Measurements from ENCODE around the gene ITSN1. TPM values are rescaled to one million over a fixed set of nuclear protein-coding genes. Genes with fewer than 3 reads are reported as not detected.
A peak's percentile ranks its signal among the peaks of the same experiment; 100 is the strongest.

The ITSN1 gene
- total and polyA plus RNA-seq, 7 donors: 10.8 to 45.4 (median 35.7) TPM

DNA sequence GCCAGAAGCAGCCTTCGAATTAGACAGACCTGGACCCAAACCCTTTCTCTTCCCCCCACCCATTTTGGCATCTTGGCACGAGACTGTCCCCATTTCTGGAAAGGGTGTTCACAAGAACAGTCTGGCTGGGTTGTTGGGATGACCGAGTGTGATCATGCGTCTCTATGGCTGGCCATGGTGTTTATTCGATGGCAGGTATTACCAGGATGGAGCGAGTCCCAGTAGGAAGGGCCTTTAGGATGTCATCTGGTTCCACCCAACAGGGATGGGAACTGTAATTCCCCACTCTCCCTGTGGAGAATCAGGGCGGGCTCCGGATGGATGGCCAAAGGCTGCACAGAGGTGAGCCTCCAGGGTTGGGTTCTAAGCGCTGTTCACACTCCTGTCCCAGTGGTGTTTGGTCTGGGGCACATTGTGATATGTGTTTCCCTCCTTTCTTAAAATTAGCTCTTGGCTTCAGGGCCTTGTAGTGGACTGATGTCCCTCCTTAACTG, 306.7 kb downstream of the ITSN1 start:
- Histone ChIP-seq H3K27ac (peak overlapping the region; percentile 82 to 94 (median 88)), H3K36me3 (no peaks in the 10 kb centered on the region), H3K9me3 (no peaks in the 10 kb centered on the region), H3K4me3 (no peak overlapping the region), H3K4me1 (peaks cover 0 to 28% (median 23%) of the 10 kb centered on the region in 4 donors), H3K27me3 (no peaks in the 10 kb centered on the region)
- intact Hi-C loops (cut with DNase I): loop anchor here (2.0 to 5.0 kb wide), 2 partner anchors 124 to 178 kb away; partner anchors contain the start of genes MRPS6 and SLC5A3
- WGBS, 2 donors: 85 to 87% methylated on average over 9 of the region's 9 CpGs
- no peak for TF ChIP-seq POLR2AphosphoS5 (IDR thresholded peaks at IDR 0.05)
- TF ChIP-seq, protein P1, sequence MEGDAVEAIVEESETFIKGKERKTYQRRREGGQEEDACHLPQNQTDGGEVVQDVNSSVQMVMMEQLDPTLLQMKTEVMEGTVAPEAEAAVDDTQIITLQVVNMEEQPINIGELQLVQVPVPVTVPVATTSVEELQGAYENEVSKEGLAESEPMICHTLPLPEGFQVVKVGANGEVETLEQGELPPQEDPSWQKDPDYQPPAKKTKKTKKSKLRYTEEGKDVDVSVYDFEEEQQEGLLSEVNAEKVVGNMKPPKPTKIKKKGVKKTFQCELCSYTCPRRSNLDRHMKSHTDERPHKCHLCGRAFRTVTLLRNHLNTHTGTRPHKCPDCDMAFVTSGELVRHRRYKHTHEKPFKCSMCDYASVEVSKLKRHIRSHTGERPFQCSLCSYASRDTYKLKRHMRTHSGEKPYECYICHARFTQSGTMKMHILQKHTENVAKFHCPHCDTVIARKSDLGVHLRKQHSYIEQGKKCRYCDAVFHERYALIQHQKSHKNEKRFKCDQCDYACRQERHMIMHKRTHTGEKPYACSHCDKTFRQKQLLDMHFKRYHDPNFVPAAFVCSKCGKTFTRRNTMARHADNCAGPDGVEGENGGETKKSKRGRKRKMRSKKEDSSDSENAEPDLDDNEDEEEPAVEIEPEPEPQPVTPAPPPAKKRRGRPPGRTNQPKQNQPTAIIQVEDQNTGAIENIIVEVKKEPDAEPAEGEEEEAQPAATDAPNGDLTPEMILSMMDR (IDR thresholded peaks at IDR 0.05): no peak
- TF ChIP-seq EP300 (IDR thresholded peaks at IDR 0.05): no peak
- no peak for DNase-seq

Other genes with a start within 250 kb of the ITSN1 start
- gene IFNGR2, start 239.1 kb upstream of the ITSN1 start, total RNA-seq: 10 to 100 TPM; 34.9 to 65.8 (median 38.5) TPM
- 100 to 1,000 TPM in 2 of 3 donors, 10 to 100 TPM in 1; 72.1 to 178 (median 135) TPM for gene IFNGR2, start 239.1 kb upstream of the ITSN1 start, polyA plus RNA-seq
- gene TMEM50B, start 162.5 kb upstream of the ITSN1 start, total RNA-seq: 100 to 1,000 TPM in 2 of 4 donors, 10 to 100 TPM in 2; 63.3 to 106 (median 85.1) TPM
- gene TMEM50B, start 162.5 kb upstream of the ITSN1 start, polyA plus RNA-seq: 10 to 100 TPM in 1 of 3 donors, 1 to 10 TPM in 2; 9.0 to 41.8 (median 9.6) TPM
- gene DNAJC28, start 150.8 kb upstream of the ITSN1 start, total RNA-seq: 1 to 10 TPM; 2.0 to 3.0 (median 2.6) TPM
- 1 to 10 TPM; 1.6 to 3.7 (median 2.4) TPM for gene DNAJC28, start 150.8 kb upstream of the ITSN1 start, polyA plus RNA-seq
- 10 to 100 TPM; 53.2 to 78.5 (median 66.8) TPM for gene GART, start 100.4 kb upstream of the ITSN1 start, total RNA-seq
- 10 to 100 TPM; 10.8 to 36.4 (median 21.3) TPM for gene GART, start 100.4 kb upstream of the ITSN1 start, polyA plus RNA-seq
- gene SON, start 99.5 kb upstream of the ITSN1 start, total RNA-seq: 100 to 1,000 TPM; 177 to 244 (median 190) TPM
- 10 to 100 TPM; 24.0 to 95.5 (median 33.0) TPM for gene SON, start 99.5 kb upstream of the ITSN1 start, polyA plus RNA-seq
- 1 to 10 TPM; 4.6 to 7.2 (median 5.9) TPM for gene DONSON, start 53.8 kb upstream of the ITSN1 start, total RNA-seq
- gene DONSON, start 53.8 kb upstream of the ITSN1 start, polyA plus RNA-seq: 10 to 100 TPM in 2 of 3 donors, 1 to 10 TPM in 1; 6.0 to 13.4 (median 12.1) TPM
- gene CRYZL1, start 760 bp upstream of the ITSN1 start, total RNA-seq: 10 to 100 TPM; 46.6 to 90.8 (median 62.7) TPM
- 10 to 100 TPM; 17.3 to 41.4 (median 20.5) TPM for gene CRYZL1, start 760 bp upstream of the ITSN1 start, polyA plus RNA-seq